ENCODE results near the gene PCDHA12.

The PCDHA12 gene

DNA sequence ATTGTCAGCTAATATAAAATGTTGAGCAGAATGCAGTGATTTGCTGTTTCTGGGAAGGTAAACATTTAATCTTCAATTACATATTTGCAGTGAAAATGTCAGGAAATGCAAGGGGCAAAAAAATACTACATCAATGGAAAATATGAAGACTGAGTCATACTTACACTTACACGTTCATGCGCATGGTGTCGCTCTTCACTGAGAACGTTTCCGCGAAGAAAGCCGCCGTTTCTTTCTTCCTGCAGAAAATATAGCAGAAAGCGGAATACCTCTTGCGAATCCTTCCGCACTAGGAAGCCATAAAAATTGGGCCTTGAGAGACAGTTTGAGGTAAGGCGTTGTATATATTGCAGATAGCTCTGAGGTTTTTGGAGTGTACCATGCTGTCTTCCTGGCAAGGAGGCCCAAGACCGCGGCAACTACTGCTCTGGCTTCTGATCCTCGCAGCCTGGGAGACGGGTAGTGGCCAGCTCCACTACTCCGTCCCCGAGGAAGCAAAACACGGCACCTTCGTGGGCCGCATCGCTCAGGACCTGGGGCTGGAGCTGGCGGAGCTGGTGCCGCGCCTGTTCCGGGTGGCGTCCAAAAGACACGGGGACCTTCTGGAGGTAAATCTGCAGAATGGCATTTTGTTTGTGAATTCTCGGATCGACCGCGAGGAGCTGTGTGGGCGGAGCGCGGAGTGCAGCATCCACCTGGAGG lies 6.9 kb downstream of the PCDHA12 start, which contains the start of gene PCDHA13:
TSS of gene PCDHA13 (plus strand) at position 236 of the 702 bp plus-strand sequence. CDS start at position 381, 145 bp downstream.
- Histone ChIP-seq H3K4me3 (IDR thresholded peaks at IDR 0.05; ENCODE audit: insufficient read depth, low read depth, low read length) (no peak within 1 kb of the TSS), H3K27me3 (ENCODE audit: insufficient read depth, low read depth) (no peaks in the 10 kb centered on the region), H3K4me1 (ENCODE audit: low read depth, poor library complexity, severe bottlenecking) (no peaks in the 10 kb centered on the region), H3K36me3 (ENCODE audit: insufficient read depth) (no peaks in the 10 kb centered on the region), H3K27ac (no peak within 1 kb of the TSS), H3K4me2 (no peak within 1 kb of the TSS), H3K79me2 (ENCODE audit: insufficient read depth, low read depth) (no peaks in the 10 kb centered on the region), H4K20me1 (ENCODE audit: insufficient read depth) (no peaks in the 10 kb centered on the region), H3K9ac (no peak within 1 kb of the TSS), H2AFZ (ENCODE audit: low read depth) (no peak within 1 kb of the TSS)
- TF ChIP-seq, protein P1, sequence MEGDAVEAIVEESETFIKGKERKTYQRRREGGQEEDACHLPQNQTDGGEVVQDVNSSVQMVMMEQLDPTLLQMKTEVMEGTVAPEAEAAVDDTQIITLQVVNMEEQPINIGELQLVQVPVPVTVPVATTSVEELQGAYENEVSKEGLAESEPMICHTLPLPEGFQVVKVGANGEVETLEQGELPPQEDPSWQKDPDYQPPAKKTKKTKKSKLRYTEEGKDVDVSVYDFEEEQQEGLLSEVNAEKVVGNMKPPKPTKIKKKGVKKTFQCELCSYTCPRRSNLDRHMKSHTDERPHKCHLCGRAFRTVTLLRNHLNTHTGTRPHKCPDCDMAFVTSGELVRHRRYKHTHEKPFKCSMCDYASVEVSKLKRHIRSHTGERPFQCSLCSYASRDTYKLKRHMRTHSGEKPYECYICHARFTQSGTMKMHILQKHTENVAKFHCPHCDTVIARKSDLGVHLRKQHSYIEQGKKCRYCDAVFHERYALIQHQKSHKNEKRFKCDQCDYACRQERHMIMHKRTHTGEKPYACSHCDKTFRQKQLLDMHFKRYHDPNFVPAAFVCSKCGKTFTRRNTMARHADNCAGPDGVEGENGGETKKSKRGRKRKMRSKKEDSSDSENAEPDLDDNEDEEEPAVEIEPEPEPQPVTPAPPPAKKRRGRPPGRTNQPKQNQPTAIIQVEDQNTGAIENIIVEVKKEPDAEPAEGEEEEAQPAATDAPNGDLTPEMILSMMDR (conservative IDR thresholded peaks at IDR 0.05; ENCODE audit: low read depth, low read length), result no peak

GRCh38 chr5:140882591-140882899 lies 7.4 kb downstream of the PCDHA12 start:
- TF ChIP-seq, protein P1 (conservative IDR thresholded peaks at IDR 0.05; ENCODE audit: low read depth, low read length), result no peak
- Histone ChIP-seq H3K27ac (no peak overlapping the region), H2AFZ (ENCODE audit: low read depth) (no peak overlapping the region), H3K36me3 (ENCODE audit: insufficient read depth) (no peaks in the 10 kb centered on the region), H3K9ac (no peak overlapping the region), H3K27me3 (ENCODE audit: insufficient read depth, low read depth) (no peaks in the 10 kb centered on the region), H3K4me1 (ENCODE audit: low read depth, poor library complexity, severe bottlenecking) (no peaks in the 10 kb centered on the region), H4K20me1 (ENCODE audit: insufficient read depth) (no peaks in the 10 kb centered on the region), H3K4me2 (no peak overlapping the region), H3K4me3 (IDR thresholded peaks at IDR 0.05; ENCODE audit: insufficient read depth, low read depth, low read length) (no peak overlapping the region), H3K79me2 (ENCODE audit: insufficient read depth, low read depth) (no peaks in the 10 kb centered on the region)

DNA sequence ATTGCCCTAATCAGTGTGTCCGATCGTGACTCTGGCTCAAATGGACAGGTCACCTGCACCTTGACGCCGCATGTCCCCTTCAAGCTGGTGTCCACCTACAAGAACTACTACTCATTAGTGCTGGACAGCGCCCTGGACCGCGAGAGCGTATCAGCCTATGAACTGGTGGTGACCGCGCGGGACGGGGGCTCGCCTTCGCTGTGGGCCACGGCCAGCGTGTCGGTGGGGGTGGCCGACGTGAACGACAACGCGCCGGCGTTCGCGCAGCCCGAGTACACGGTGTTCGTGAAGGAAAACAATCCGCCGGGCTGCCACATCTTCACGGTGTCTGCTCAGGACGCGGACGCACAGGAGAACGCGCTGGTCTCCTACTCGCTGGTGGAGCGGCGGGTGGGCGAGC lies 8.3 kb downstream of the PCDHA12 start:
- Histone ChIP-seq H3K4me1 (ENCODE audit: low read depth, poor library complexity, severe bottlenecking) (no peaks in the 10 kb centered on the region), H2AFZ (ENCODE audit: low read depth) (no peak overlapping the region), H3K27me3 (ENCODE audit: insufficient read depth, low read depth) (no peaks in the 10 kb centered on the region), H3K4me3 (IDR thresholded peaks at IDR 0.05; ENCODE audit: insufficient read depth, low read depth, low read length) (no peak overlapping the region), H4K20me1 (ENCODE audit: insufficient read depth) (no peaks in the 10 kb centered on the region), H3K27ac (no peak overlapping the region), H3K36me3 (ENCODE audit: insufficient read depth) (no peaks in the 10 kb centered on the region), H3K4me2 (no peak overlapping the region), H3K9ac (no peak overlapping the region), H3K79me2 (ENCODE audit: insufficient read depth, low read depth) (no peaks in the 10 kb centered on the region)
- TF ChIP-seq, protein P1 (conservative IDR thresholded peaks at IDR 0.05; ENCODE audit: low read depth, low read length), result no peak

GRCh38 chr5:140883927-140884697 lies 9.0 kb downstream of the PCDHA12 start:
- TF ChIP-seq, protein P1 (conservative IDR thresholded peaks at IDR 0.05; ENCODE audit: low read depth, low read length), result no peak
- no peak overlapping the region for H3K4me3 ChIP-seq (IDR thresholded peaks at IDR 0.05; ENCODE audit: insufficient read depth, low read depth, low read length)
- H2AFZ ChIP-seq (ENCODE audit: low read depth), result no peak overlapping the region
- H3K27me3 ChIP-seq (ENCODE audit: insufficient read depth, low read depth), result no peaks in the 10 kb centered on the region
- H4K20me1 ChIP-seq (ENCODE audit: insufficient read depth), result no peaks in the 10 kb centered on the region
- H3K36me3 ChIP-seq (ENCODE audit: insufficient read depth), result no peaks in the 10 kb centered on the region
- no peaks in the 10 kb centered on the region for H3K79me2 ChIP-seq (ENCODE audit: insufficient read depth, low read depth)
- no peak overlapping the region for H3K9ac ChIP-seq
- no peaks in the 10 kb centered on the region for H3K4me1 ChIP-seq (ENCODE audit: low read depth, poor library complexity, severe bottlenecking)
- H3K4me2 ChIP-seq, result no peak overlapping the region
- H3K27ac ChIP-seq, result no peak overlapping the region
